AG04450 (cell line): ENCODE results near the gene MICU2. TPM values are rescaled to one million over a fixed set of nuclear protein-coding genes. Genes with fewer than 3 reads are reported as not detected.

ENCODE experiments used
- CTCF ChIA-PET: fragments of 300-600, 350-600 bp; formaldehyde crosslinking; extraction: SDS; loops from one replicate; lab custom pipeline; 2022; ENCODE audit warnings: antibody characterized with exemption, inconsistent platforms; lab: Charles Lee
- POLR2A ChIA-PET: fragments of 350-600 bp; formaldehyde crosslinking; extraction: SDS; loops from one replicate; lab custom pipeline; 2021; ENCODE audit warnings: antibody characterized with exemption, inconsistent platforms; lab: Yijun Ruan, JAX
- DNase-seq: peaks from one replicate; pipeline ENCODE4 v3.0.0-alpha.2; 2011; ENCODE audit warnings: low read depth, low spot score
- H3K27ac ChIP-seq: one replicate; pipeline ENCODE4 v1.5.1; 2012; ENCODE audit warnings: low read depth, low read length, control low read depth
- H3K27me3 ChIP-seq: one replicate; pipeline ENCODE4 v1.6.0; 2012; ENCODE audit warnings: low read length; ENCODE audit not compliant: control insufficient read depth, insufficient read depth
- H3K4me3 ChIP-seq: 2 replicates; pipeline ENCODE4 v1.5.1; 2011; ENCODE audit warnings: mild to moderate bottlenecking, low read depth, low read length, control low read depth
- H3K9me3 ChIP-seq: 2 replicates; pipeline ENCODE4 v1.5.1; 2012; ENCODE audit warnings: low read length; ENCODE audit not compliant: control insufficient read depth, insufficient read depth
- polyA plus RNA-seq: library from polyadenylated mRNA; depleted of rRNA; stranded (reverse); fragments of >200 nt; gene quantifications from 2 replicates; pipeline ENCODE4 v1.2.3, GENCODE V29; 2011
- TF ChIP-seq, protein P1 (sequence below): IDR thresholded peaks from 2 replicates; pipeline ENCODE4 v1.5.1; 2011; ENCODE audit warnings: low read depth, low read length, control low read depth, inconsistent platforms

Gene MICU2
- polyA plus RNA-seq, 1 experiment = 42.1 TPM

DNA sequence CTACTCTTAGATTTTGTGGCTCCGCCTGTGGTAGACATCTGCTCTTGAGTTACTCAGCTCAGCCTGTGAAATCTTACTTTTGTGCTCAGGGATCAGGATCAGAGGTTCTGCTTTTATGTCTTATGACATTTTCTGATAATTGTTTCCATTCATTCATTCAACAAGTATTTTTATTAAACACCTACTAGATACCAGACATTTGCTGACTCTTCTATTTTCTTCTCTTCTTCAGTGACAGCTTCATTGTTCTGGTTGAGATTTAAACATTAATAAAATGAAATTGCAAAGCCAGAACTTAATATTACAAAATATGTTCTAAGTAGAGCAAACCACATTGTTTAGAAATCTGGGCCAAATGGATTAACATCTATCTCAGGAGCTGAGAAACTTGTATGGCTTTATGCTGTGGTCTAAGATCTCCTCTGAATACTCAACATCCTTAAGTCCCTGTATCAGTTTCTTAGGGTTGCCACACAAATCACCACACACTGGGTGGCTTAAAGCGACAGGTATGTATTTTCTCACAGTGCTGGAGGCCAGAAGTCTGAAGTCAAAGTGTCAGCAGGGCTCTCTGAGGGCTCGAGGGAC is 15.8 kb upstream of the MICU2 start:
- TF ChIP-seq, protein P1, sequence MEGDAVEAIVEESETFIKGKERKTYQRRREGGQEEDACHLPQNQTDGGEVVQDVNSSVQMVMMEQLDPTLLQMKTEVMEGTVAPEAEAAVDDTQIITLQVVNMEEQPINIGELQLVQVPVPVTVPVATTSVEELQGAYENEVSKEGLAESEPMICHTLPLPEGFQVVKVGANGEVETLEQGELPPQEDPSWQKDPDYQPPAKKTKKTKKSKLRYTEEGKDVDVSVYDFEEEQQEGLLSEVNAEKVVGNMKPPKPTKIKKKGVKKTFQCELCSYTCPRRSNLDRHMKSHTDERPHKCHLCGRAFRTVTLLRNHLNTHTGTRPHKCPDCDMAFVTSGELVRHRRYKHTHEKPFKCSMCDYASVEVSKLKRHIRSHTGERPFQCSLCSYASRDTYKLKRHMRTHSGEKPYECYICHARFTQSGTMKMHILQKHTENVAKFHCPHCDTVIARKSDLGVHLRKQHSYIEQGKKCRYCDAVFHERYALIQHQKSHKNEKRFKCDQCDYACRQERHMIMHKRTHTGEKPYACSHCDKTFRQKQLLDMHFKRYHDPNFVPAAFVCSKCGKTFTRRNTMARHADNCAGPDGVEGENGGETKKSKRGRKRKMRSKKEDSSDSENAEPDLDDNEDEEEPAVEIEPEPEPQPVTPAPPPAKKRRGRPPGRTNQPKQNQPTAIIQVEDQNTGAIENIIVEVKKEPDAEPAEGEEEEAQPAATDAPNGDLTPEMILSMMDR = no peak
- no peak overlapping the region for H3K4me3 ChIP-seq
- H3K27me3 ChIP-seq = peaks cover 24% of the 10 kb centered on the region
- ChIA-PET POLR2A (no interaction called here), CTCF (interaction anchor here (2.9 kb wide), 1 partner anchor 18 kb away, joined by 12 read pairs; no protein-coding TSS in a partner anchor)
- no peak for DNase-seq
- H3K27ac ChIP-seq = no peak overlapping the region
- no peaks in the 10 kb centered on the region for H3K9me3 ChIP-seq

DNA sequence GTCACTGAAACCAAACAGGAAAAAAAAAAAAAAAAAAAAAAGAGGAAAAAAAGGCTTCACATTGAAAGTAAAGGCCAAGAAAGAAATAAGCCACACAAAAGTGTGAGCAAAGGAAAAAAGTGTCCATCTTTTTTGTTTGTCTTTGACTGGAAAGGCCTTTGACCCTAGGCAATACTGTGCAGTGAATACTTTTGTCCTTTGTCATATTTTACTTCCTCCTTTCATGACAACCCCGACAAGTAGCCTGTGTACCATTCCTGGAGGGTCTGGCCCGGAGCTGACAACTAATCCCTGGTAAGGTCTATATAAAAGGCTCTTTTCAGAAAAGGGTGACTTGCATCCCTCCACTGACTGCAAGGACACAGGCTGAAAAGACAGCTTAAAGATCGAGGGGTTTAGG is 12.9 kb upstream of the MICU2 start:
- no peak overlapping the region for H3K27ac ChIP-seq
- TF ChIP-seq, protein P1 = no peak
- H3K9me3 ChIP-seq = no peaks in the 10 kb centered on the region
- no peak for DNase-seq
- H3K4me3 ChIP-seq = no peak overlapping the region
- POLR2A ChIA-PET = no interaction called here
- CTCF ChIA-PET = interaction anchor here (1.2 to 2.2 kb wide), 3 partner anchors 9 to 21 kb away, joined by 3 to 12 read pairs (median 5); no protein-coding TSS in a partner anchor
- H3K27me3 ChIP-seq = peaks cover 18% of the 10 kb centered on the region

DNA sequence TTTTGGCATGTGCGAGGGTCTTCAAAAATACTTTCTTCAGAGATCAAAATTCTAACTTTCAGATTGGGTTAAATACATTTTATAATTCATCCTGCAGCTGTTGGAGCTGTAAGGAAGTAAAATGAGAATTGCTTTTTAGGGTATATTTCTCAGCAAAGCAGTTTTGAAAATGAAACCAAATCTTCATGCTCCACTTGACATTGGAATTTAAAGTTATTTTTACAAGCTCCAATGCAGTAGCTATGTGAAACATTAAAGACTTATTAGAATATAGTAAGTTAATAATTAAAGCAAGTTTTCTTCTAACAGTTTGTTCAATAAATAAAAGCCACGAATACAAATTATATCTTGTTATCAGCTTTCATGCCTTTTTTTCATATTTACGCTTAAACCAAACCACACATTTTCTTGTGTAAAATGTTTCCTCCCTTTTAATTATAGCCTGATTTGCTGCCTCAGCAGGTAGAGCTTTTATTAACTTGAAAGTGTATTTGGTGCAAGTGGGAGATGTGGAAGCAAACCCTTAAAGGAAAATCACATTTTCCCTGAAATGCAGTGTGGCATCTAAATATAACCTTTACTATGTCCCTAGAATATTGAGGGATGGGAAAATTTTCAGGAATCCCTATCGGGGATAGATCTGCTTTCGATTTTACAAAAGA is 12.4 kb upstream of the MICU2 start:
- ChIA-PET POLR2A (no interaction called here), CTCF (interaction anchor here (0.6 to 2.2 kb wide), 4 partner anchors 8 to 1572 kb away, joined by 3 to 12 read pairs (median 4); no protein-coding TSS in a partner anchor)
- no peak for DNase-seq
- H3K4me3 ChIP-seq = no peak overlapping the region
- H3K27me3 ChIP-seq = peaks cover 18% of the 10 kb centered on the region
- TF ChIP-seq, protein P1 = no peak
- peaks cover 2% of the 10 kb centered on the region; the same call in 1 of the 2 replicates for H3K9me3 ChIP-seq
- no peak overlapping the region for H3K27ac ChIP-seq

DNA sequence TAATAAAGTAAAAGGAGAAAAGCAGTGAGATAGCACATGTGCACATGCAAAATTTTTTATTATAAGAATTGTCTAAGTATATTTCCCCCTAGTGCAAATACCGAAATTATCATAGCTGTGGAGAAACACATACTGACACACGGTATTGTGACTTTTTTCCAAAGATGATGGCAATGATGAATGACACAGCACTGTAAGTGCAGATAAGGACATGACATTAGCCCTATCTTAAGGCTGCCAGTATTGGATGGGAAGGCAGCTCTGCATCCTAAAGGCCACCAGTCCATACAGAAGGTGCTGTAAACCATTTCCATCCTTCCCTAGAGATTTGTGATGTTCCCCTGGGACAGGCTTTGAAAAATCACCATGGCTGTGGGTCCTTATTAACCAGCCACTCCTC is 11.5 kb upstream of the MICU2 start:
- POLR2A ChIA-PET = no interaction called here
- no peak for DNase-seq
- no peak overlapping the region for H3K27ac ChIP-seq
- H3K9me3 ChIP-seq = peaks cover 3% of the 10 kb centered on the region; the same call in 1 of the 2 replicates
- no peak overlapping the region for H3K4me3 ChIP-seq
- peaks cover 15% of the 10 kb centered on the region for H3K27me3 ChIP-seq
- TF ChIP-seq, protein P1 = no peak
- CTCF ChIA-PET = interaction anchor here (0.6 to 2.2 kb wide), 2 partner anchors 23 to 1573 kb away, joined by 3 to 12 read pairs; no protein-coding TSS in a partner anchor

DNA sequence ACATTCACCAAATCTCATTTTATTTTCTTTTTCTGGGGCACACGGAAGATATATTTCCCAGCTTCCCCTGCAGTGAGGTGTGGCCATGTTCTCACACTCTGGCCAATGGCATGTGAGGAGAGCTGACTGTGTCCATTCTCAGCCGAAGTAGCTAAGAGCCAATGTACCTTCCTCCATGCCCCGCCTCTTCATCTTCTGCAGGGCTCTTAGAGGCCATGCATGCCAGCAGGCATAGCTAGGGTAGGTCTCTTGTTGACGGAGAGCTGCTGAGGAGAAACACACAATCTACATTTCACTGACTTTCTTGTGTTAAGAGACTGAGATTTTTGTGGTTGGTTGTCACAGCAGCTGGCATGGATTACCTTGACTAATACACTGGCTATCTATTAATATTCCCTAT is 9.8 kb upstream of the MICU2 start:
- no peak overlapping the region for H3K27ac ChIP-seq
- H3K9me3 ChIP-seq = peaks cover 3% of the 10 kb centered on the region; the same call in 1 of the 2 replicates
- CTCF ChIA-PET = interaction anchor here (1.0 to 1.6 kb wide), 2 partner anchors 24 to 56 kb away, joined by 3 to 6 read pairs; no protein-coding TSS in a partner anchor
- peaks cover 8% of the 10 kb centered on the region for H3K27me3 ChIP-seq
- TF ChIP-seq, protein P1 = no peak
- no peak overlapping the region for H3K4me3 ChIP-seq
- POLR2A ChIA-PET = interaction anchor here (1.4 kb wide), 1 partner anchor 10 kb away, joined by 6 read pairs; the partner anchor contains the start of gene MICU2
- no peak for DNase-seq
